OCI-LY1 (cell line): ENCODE data around the gene NOS3.
"Not testable (repeated sequence)": the region's sequence is repeated elsewhere in the genome, so short reads cannot be mapped to it uniquely, and the experiment has no call there.

ENCODE experiments used
- EZH2 ChIP-seq: fragments of 200-600 bp; sonication (generic), shearing (Covaris generic); IDR thresholded peaks from 2 replicates; pipeline ENCODE4 v1.8.0; 2017; ENCODE audit warnings: borderline replicate concordance, mixed run types, mild to moderate bottlenecking, antibody characterized with exemption, low read length, moderate library complexity, mixed read lengths
- TF ChIP-seq, protein P1 (sequence below): fragments of 200-600 bp; sonication (generic), shearing (Covaris generic); IDR thresholded peaks from 2 replicates; pipeline ENCODE4 v1.5.1; 2017; ENCODE audit warnings: mild to moderate bottlenecking, antibody characterized with exemption, low read length, moderate library complexity, mixed read lengths

DNA sequence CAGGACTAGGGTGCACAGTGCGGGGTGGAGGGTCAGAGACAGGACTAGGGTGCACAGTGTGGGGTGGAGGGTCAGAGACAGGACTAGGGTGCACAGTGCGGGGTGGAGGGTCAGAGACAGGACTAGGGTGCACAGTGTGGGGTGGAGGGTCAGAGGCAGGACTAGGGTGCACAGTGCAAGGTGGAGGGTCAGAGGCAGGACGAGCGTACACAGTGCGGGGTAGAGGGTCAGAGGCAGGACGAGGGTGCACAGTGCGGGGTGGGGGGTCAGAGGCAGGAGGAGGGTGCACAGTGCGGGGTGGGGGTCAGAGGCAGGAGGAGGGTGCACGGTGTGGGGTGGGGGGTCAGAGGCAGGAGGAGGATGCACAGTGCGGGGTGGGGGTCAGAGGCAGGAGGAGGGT, 52.6 kb downstream of the NOS3 start:
- TF ChIP-seq, protein P1, sequence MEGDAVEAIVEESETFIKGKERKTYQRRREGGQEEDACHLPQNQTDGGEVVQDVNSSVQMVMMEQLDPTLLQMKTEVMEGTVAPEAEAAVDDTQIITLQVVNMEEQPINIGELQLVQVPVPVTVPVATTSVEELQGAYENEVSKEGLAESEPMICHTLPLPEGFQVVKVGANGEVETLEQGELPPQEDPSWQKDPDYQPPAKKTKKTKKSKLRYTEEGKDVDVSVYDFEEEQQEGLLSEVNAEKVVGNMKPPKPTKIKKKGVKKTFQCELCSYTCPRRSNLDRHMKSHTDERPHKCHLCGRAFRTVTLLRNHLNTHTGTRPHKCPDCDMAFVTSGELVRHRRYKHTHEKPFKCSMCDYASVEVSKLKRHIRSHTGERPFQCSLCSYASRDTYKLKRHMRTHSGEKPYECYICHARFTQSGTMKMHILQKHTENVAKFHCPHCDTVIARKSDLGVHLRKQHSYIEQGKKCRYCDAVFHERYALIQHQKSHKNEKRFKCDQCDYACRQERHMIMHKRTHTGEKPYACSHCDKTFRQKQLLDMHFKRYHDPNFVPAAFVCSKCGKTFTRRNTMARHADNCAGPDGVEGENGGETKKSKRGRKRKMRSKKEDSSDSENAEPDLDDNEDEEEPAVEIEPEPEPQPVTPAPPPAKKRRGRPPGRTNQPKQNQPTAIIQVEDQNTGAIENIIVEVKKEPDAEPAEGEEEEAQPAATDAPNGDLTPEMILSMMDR, result not testable (repeated sequence)
- TF ChIP-seq EZH2, result not testable (repeated sequence)
